Mesothelial cell of epicardium (in vitro differentiated cells): Measurements from ENCODE around the gene ADH1A. TPM values are rescaled to one million over a fixed set of nuclear protein-coding genes. Genes with fewer than 3 reads are reported as not detected.
"Not testable (repeated sequence)": the region's sequence is repeated elsewhere in the genome, so short reads cannot be mapped to it uniquely, and the experiment has no call there.

Experiments used
- DNase-seq, 2 experiments: peaks; one replicate each; pipeline ENCODE4 v3.0.0; 2021; ENCODE audit warnings: low spot score in 2 of 2; ENCODE audit not compliant: unreplicated experiment in 2 of 2
- H3K27ac Mint-ChIP-seq: 2 replicates; pipeline ENCODE4 v1.8.0; 2021; ENCODE audit warnings: mixed read lengths
- H3K27me3 Mint-ChIP-seq: 2 replicates; pipeline ENCODE4 v1.8.0; 2021; ENCODE audit warnings: low read depth, mixed read lengths
- H3K36me3 Mint-ChIP-seq: 2 replicates; pipeline ENCODE4 v1.8.0; 2021; ENCODE audit warnings: mixed read lengths
- H3K4me1 Mint-ChIP-seq: 2 replicates; pipeline ENCODE4 v1.8.0; 2021; ENCODE audit warnings: mixed read lengths
- H3K4me3 Mint-ChIP-seq: 2 replicates; pipeline ENCODE4 v1.8.0; 2021; ENCODE audit warnings: mild to moderate bottlenecking, moderate library complexity, mixed read lengths
- H3K9me3 Mint-ChIP-seq: 2 replicates; pipeline ENCODE4 v1.8.0; 2021; ENCODE audit warnings: mixed read lengths
- CTCF ChIP-seq: fragments of 200-600 bp; sonication (generic); IDR thresholded peaks from one replicate; pipeline ENCODE4 v1.5.0; 2021; ENCODE audit warnings: antibody characterized with exemption; ENCODE audit not compliant: unreplicated experiment
- total RNA-seq: library from RNA; stranded (reverse); gene quantifications from 3 replicates; pipeline ENCODE4 v1.2.1, GENCODE V29; 2021

The ADH1A gene
- total RNA-seq, 1 donor from 2014 or later, result not detected

GRCh38 chr4:99329876-99330275 lies 39.1 kb upstream of the ADH1A start:
- no peaks in the 10 kb centered on the region for H3K36me3 Mint-ChIP-seq

DNA sequence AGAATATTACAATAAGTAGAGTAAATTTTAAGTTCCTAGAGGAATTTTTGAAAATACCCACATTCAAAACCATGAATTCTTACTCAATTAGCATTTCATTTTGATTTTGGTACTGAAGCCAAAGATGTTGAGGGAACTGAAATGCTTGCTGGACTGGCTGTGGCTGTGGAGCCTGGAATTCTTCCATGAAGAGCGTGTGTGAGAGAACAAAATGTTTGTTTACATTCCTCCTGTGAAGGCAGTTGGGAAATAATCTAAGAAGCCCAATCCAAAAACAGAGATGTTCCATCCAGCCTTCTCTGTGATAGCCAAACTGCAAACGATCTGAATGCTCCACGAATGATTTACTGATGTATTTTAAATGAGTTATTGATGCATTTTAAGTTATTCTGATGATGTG lies 34.2 kb upstream of the ADH1A start:
- TF ChIP-seq CTCF, result no peak
- Mint-ChIP-seq H3K36me3 (no peaks in the 10 kb centered on the region), H3K27ac (no peak overlapping the region), H3K9me3 (peaks cover 19% of the 10 kb centered on the region), H3K4me3 (no peak overlapping the region), H3K4me1 (peaks cover 2% of the 10 kb centered on the region), H3K27me3 (no peaks in the 10 kb centered on the region)
- DNase-seq, result no peak

More at GRCh38 chr4:99329876-99330275, 39.1 kb upstream of the ADH1A start:
- Mint-ChIP-seq H3K27ac (no peak overlapping the region), H3K27me3 (no peaks in the 10 kb centered on the region), H3K4me1 (no peaks in the 10 kb centered on the region), H3K9me3 (peaks cover 22% of the 10 kb centered on the region), H3K4me3 (no peak overlapping the region)
- no peak for DNase-seq
- TF ChIP-seq CTCF, result no peak

DNA sequence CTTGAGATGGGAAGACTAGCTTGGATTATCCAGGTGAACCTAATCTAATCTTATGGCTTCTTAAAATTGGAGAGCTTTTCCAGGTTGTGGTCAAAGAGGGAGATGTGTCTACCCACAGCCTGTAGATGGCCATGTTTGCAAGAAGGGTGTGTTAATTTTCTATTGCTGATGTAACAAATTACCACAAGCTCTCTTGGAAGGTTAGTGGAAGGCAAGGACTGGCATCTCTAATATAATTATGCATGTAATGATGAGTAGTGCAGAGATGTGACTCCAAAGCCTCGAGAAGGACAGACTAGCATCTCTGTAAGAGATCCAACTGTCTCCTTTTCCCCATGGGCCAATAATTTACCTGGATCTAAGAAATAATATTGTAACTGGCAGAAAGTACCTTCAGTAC lies 33.6 kb upstream of the ADH1A start:
- no peak overlapping the region for H3K4me3 Mint-ChIP-seq
- no peak overlapping the region for H3K27ac Mint-ChIP-seq
- H3K36me3 Mint-ChIP-seq, result no peaks in the 10 kb centered on the region
- H3K4me1 Mint-ChIP-seq, result peaks cover 2% of the 10 kb centered on the region
- DNase-seq, result no peak
- no peak for TF ChIP-seq CTCF
- peaks cover 19% of the 10 kb centered on the region for H3K9me3 Mint-ChIP-seq
- H3K27me3 Mint-ChIP-seq, result no peaks in the 10 kb centered on the region

GRCh38 chr4:99323756-99324155 lies 33.0 kb upstream of the ADH1A start:
- TF ChIP-seq CTCF, result no peak
- no peaks in the 10 kb centered on the region for H3K36me3 Mint-ChIP-seq
- no peak overlapping the region for H3K4me3 Mint-ChIP-seq
- no peaks in the 10 kb centered on the region for H3K27me3 Mint-ChIP-seq
- H3K4me1 Mint-ChIP-seq, result peaks cover 2% of the 10 kb centered on the region
- no peak overlapping the region for H3K27ac Mint-ChIP-seq
- DNase-seq, result no peak
- peaks cover 14% of the 10 kb centered on the region for H3K9me3 Mint-ChIP-seq

GRCh38 chr4:99321241-99322191 lies 30.7 kb upstream of the ADH1A start, which contains the start of gene ADH1B:
TSS of gene ADH1B (minus strand) at chr4:99321401. CDS start at chr4:99321331, 70 bp downstream.
- H3K4me3 Mint-ChIP-seq, result no peak within 1 kb of the TSS
- peak within 1 kb of the TSS; percentile 33 for H3K27ac Mint-ChIP-seq
- TF ChIP-seq CTCF, result no peak
- H3K9me3 Mint-ChIP-seq, result peaks cover 10% of the 10 kb centered on the region
- no peaks in the 10 kb centered on the region for H3K27me3 Mint-ChIP-seq
- H3K36me3 Mint-ChIP-seq, result no peaks in the 10 kb centered on the region
- no peak for DNase-seq
- H3K4me1 Mint-ChIP-seq, result peaks cover 2% of the 10 kb centered on the region

DNA sequence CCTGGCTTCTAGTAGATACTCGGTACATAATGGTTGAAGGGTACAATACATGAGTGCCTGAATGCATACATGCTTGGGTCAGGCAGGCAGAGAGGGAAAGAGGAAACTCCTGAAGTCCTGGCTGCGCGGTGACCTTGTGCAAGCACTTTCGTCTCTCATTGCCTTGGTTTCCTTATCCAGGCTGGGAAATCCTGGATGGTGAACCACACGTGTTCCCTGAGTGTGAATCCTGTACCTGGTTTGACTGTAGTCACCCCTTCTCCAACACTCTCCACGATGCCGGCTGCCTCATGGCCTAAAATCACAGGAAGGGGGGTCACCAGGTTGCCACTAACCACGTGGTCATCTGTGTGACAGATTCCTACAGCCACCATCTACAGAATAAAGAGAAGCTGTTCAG lies 27.0 kb upstream of the ADH1A start:
- not testable (repeated sequence) for H3K9me3 Mint-ChIP-seq, H3K4me1 Mint-ChIP-seq, DNase-seq, H3K36me3 Mint-ChIP-seq, H3K27ac Mint-ChIP-seq, H3K27me3 Mint-ChIP-seq, H3K4me3 Mint-ChIP-seq
